Prostate gland (tissue), 2 donors: ENCODE results near the gene UBAC2. TPM values are rescaled to one million over a fixed set of nuclear protein-coding genes. Genes with fewer than 3 reads are reported as not detected.

ENCODE experiments used
- DNase-seq: peaks from one replicate; pipeline ENCODE4 v3.0.0-alpha.2; 2019; ENCODE audit warnings: low spot score
- H3K27ac ChIP-seq, 2 donors: fragments of 200-600 bp; sonication (generic); 2 replicates each; pipeline ENCODE4 v1.5.1; 2017 to 2019
- H3K27me3 ChIP-seq: fragments of 200-600 bp; sonication (generic); replicated peaks from 2 replicates; pipeline ENCODE4 v1.5.1; 2019; ENCODE audit not compliant: insufficient read depth
- H3K36me3 ChIP-seq, 2 donors: fragments of 200-600 bp; sonication (generic); 1 replicate in 1 of 2; 2 replicates in 1 of 2; pipeline versions ENCODE4 v1.5.1 to v1.8.1; 2017 to 2019
- H3K4me1 ChIP-seq: fragments of 200-600 bp; sonication (generic); replicated peaks from 2 replicates; pipeline ENCODE4 v1.5.1; 2019
- H3K4me3 ChIP-seq, 2 donors: fragments of 200-600 bp; sonication (generic); 2 replicates each; pipeline ENCODE4 v1.5.1; 2017 to 2019
- H3K9me3 ChIP-seq: fragments of 200-600 bp; sonication (generic); 2 replicates; pipeline ENCODE4 v1.5.1; 2017
- POLR2A ChIP-seq: fragments of 450-650 bp; IDR thresholded peaks from one replicate; pipeline ENCODE4 v1.6.1; 2016; ENCODE audit warnings: antibody characterized with exemption, mild to moderate bottlenecking
- POLR2AphosphoS5 ChIP-seq: sonication (generic); formaldehyde crosslinking; IDR thresholded peaks from one replicate; pipeline ENCODE4 v1.6.1; 2017; ENCODE audit warnings: antibody characterized with exemption
- WGBS: methylation state at CpG from one replicate; pipeline ENCODE4 v1.1.5; 2018; 5-methylcytosine and 5-hydroxymethylcytosine counted together
- intact Hi-C: fragments of 100-400 bp; cut with DNase I; formaldehyde crosslinking; loops from one replicate; pipeline ENCODE4 v1.14.2; 2022
- total RNA-seq, 2 donors: library from RNA; depleted of rRNA; stranded (reverse); fragments of >200 nt; gene quantifications; one replicate each; pipeline ENCODE4 v1.1.0, GENCODE V29; 2016
- TF ChIP-seq, protein P1 (sequence below), 4 experiments: fragments of 200-600 bp in 2 of 4; fragments of 450-650 bp in 2 of 4; sonication (generic) in 2 of 4; IDR thresholded peaks; 1 replicate in 3 of 4; 2 replicates in 1 of 4; pipeline ENCODE4 v1.5.1; 2016 to 2019; ENCODE audit warnings: antibody characterized with exemption in 4 of 4, mild to moderate bottlenecking in 2 of 4, moderate library complexity in 2 of 4

Gene UBAC2
- total RNA-seq, 2 donors from 2014 or later, result 60.7 to 86.9 TPM

DNA sequence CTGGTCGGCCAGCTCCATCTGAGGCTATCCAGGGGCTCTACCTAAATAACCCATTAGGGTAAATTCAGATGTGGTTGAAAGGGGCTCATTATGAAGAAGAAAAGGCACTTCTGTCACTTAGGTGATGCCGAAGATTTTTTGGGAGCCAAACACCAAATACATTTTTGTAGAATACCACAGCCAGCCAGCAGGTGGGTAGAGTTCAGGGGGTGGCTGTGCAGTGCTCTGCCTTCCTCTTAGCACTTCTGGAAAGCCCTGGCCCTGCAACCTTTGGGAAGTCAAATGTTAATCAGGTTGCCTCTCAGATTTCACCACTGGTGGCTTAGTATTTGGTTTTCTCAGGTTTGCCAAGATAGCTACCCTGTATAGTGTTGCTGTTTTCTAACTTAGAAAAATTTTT is 76.1 kb downstream of the UBAC2 start:
- H3K4me3 ChIP-seq, result no peak overlapping the region
- intact Hi-C loops, result no loop called here
- no peaks in the 10 kb centered on the region for H3K36me3 ChIP-seq
- TF ChIP-seq POLR2A (no peak), POLR2AphosphoS5 (no peak)
- TF ChIP-seq, protein P1, sequence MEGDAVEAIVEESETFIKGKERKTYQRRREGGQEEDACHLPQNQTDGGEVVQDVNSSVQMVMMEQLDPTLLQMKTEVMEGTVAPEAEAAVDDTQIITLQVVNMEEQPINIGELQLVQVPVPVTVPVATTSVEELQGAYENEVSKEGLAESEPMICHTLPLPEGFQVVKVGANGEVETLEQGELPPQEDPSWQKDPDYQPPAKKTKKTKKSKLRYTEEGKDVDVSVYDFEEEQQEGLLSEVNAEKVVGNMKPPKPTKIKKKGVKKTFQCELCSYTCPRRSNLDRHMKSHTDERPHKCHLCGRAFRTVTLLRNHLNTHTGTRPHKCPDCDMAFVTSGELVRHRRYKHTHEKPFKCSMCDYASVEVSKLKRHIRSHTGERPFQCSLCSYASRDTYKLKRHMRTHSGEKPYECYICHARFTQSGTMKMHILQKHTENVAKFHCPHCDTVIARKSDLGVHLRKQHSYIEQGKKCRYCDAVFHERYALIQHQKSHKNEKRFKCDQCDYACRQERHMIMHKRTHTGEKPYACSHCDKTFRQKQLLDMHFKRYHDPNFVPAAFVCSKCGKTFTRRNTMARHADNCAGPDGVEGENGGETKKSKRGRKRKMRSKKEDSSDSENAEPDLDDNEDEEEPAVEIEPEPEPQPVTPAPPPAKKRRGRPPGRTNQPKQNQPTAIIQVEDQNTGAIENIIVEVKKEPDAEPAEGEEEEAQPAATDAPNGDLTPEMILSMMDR (IDR thresholded peaks at IDR 0.05), result no peak
- no peak for DNase-seq
- WGBS, result 94% methylated on average over 2 of the region's 2 CpGs
- no peaks in the 10 kb centered on the region for H3K4me1 ChIP-seq
- H3K27ac ChIP-seq, result no peak overlapping the region
- no peaks in the 10 kb centered on the region for H3K27me3 ChIP-seq
- H3K9me3 ChIP-seq, result no peaks in the 10 kb centered on the region

DNA sequence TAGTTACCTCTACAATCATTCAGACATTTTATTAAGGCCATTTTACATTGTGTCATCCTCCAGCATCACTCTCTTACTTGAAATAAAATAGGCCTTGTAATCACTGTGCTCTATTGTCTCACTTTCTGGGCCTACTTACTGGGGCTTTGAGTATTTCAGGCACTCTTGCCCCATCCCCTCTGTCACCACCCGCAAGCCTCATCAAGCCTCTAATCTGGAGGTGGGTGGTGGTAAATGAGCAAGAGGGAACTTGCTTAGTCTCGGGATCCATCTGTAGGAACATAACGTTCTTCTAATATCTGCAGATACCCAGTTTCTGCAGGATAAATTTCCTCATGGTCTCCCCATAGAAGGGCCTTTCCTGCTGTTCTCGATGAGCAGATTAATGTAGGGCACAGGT is 77.0 kb downstream of the UBAC2 start:
- TF ChIP-seq, protein P1 (IDR thresholded peaks at IDR 0.05), result no peak
- TF ChIP-seq POLR2A (no peak), POLR2AphosphoS5 (no peak)
- Histone ChIP-seq H3K4me3 (no peak overlapping the region), H3K27me3 (no peaks in the 10 kb centered on the region), H3K4me1 (no peaks in the 10 kb centered on the region), H3K27ac (no peak overlapping the region), H3K36me3 (no peaks in the 10 kb centered on the region), H3K9me3 (no peaks in the 10 kb centered on the region)
- intact Hi-C loops, result no loop called here
- DNase-seq, result no peak
- 81% methylated on average over 4 of the region's 4 CpGs for WGBS

DNA sequence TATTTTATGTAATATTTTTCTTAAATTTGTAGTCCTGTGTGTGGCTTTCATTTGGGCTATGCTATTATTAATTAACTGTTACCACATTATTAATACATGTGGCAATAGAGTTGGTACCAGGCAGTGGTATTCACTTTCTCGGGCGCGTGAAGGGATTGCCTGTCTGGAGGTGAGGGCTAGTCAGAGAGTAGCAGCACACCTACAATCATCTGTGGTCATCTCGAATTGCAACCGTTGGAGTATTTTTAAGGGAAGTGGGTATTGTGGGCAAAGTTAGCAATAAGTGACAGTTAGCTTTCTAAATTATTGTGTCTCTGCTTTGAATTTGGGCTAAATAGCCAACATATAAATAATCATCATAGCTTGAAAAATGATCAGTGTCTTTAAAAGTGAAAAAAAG is 77.5 kb downstream of the UBAC2 start:
- H3K27me3 ChIP-seq, result no peaks in the 10 kb centered on the region
- TF ChIP-seq, protein P1 (IDR thresholded peaks at IDR 0.05), result no peak
- TF ChIP-seq POLR2A, result no peak
- TF ChIP-seq POLR2AphosphoS5, result no peak
- intact Hi-C loops, result no loop called here

DNA sequence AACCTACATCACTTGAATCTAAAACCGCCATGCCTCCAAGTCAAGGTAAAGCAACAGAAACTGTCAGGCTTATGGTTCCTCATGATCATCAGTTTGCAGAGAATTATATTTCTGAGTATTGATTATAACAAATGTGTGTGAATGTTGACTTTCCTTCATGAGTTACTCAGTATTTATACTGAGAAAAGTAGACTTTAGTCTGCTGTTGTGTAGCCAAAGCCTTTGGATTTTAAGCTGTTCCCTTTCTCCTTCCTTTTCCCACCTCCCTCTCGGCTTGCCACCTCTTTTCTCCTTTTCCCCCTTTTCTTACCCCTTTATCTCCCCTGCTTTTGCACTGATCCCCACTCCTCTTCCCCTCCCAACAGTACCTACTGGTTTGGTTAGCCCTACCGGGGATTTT is 78.2 kb downstream of the UBAC2 start:
- no peak for DNase-seq
- Histone ChIP-seq H3K4me1 (no peaks in the 10 kb centered on the region), H3K9me3 (no peaks in the 10 kb centered on the region), H3K27me3 (no peaks in the 10 kb centered on the region), H3K4me3 (no peak overlapping the region), H3K36me3 (no peaks in the 10 kb centered on the region), H3K27ac (no peak overlapping the region)
- TF ChIP-seq, protein P1 (IDR thresholded peaks at IDR 0.05), result no peak
- TF ChIP-seq POLR2A, result no peak
- no peak for TF ChIP-seq POLR2AphosphoS5
- 79% methylated on average over 3 of the region's 3 CpGs for WGBS
- intact Hi-C loops, result no loop called here

More for the DNA sequence above, 77.5 kb downstream of the UBAC2 start:
- no peaks in the 10 kb centered on the region for H3K4me1 ChIP-seq
- DNase-seq, result no peak
- H3K27ac ChIP-seq, result no peak overlapping the region
- WGBS, result 96% methylated on average over 5 of the region's 5 CpGs
- H3K36me3 ChIP-seq, result no peaks in the 10 kb centered on the region
- H3K4me3 ChIP-seq, result no peak overlapping the region
- no peaks in the 10 kb centered on the region for H3K9me3 ChIP-seq

DNA sequence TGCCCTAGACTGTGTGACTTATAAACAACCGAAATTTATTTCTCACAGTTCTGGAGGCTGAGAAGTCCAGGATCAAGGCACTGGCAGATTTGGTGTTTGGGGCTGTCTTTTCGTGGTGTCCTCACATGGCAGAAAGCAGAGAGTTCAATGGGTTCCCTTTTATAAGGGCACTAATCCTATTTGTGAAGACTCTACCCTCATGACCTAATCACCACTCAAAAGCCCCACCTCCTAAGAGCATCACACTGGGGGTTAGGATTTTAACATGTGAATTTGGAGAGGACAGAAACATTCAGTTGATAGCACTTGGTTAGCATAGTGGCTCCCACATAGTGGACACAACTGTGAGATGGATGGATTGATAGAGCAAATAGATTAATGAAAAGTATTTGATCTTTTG is 79.0 kb downstream of the UBAC2 start:
- no peak for DNase-seq
- Histone ChIP-seq H3K4me1 (no peaks in the 10 kb centered on the region), H3K36me3 (no peaks in the 10 kb centered on the region), H3K27ac (no peak overlapping the region), H3K9me3 (no peaks in the 10 kb centered on the region), H3K27me3 (no peaks in the 10 kb centered on the region), H3K4me3 (no peak overlapping the region)
- WGBS, result 100% methylated on average over 2 of the region's 2 CpGs
- intact Hi-C loops, result no loop called here
- TF ChIP-seq POLR2A (no peak), POLR2AphosphoS5 (no peak)
- TF ChIP-seq, protein P1 (IDR thresholded peaks at IDR 0.05), result no peak
